GM10266 (cell line): ENCODE data around the gene ITGB6.

Experiments
- DNase-seq: peaks from one replicate; pipeline ENCODE4 v3.0.0; 2012; ENCODE audit errors: extremely low spot score
- CTCF ChIP-seq: IDR thresholded peaks from 2 replicates; pipeline ENCODE4 v1.5.1; 2012; ENCODE audit warnings: mild to moderate bottlenecking, low read depth; ENCODE audit not compliant: control insufficient read depth, insufficient read depth; ENCODE audit errors: missing control alignments

ITGB6 gene

GRCh38 chr2:160205505-160205904 lies 5.4 kb upstream of the ITGB6 start:
- TF ChIP-seq CTCF: no peak
- no peak for DNase-seq

GRCh38 chr2:160203422-160203821 lies 3.4 kb upstream of the ITGB6 start:
- no peak for DNase-seq
- TF ChIP-seq CTCF: no peak

- no peak for DNase-seq
- TF ChIP-seq CTCF: no peak
These were observed 2.9 kb upstream of the ITGB6 start for GRCh38 chr2:160203007-160203406.

GRCh38 chr2:160201849-160202539 lies 1.9 kb upstream of the ITGB6 start:
- DNase-seq: no peak
- TF ChIP-seq CTCF: no peak

GRCh38 chr2:160200921-160201320 lies 849 bp upstream of the ITGB6 start:
- DNase-seq: no peak
- no peak for TF ChIP-seq CTCF

GRCh38 chr2:160199053-160199452 lies 1.0 kb downstream of the ITGB6 start:
- TF ChIP-seq CTCF: no peak
- no peak for DNase-seq

- no peak for TF ChIP-seq CTCF
These were observed 2.5 kb downstream of the ITGB6 start for GRCh38 chr2:160197587-160197986.

More at GRCh38 chr2:160197587-160197986, 2.5 kb downstream of the ITGB6 start:
- DNase-seq: no peak
